GM12878 (cell line): ENCODE measurements around the gene COG1. TPM values are rescaled to one million over a fixed set of nuclear protein-coding genes. Genes with fewer than 3 reads are reported as not detected.

Source experiments
- ATAC-seq: fragments of 200-7000 bp; cut with Tn5 transposase; 3 replicates; pipeline ENCODE4 v1.9.1; 2020; ENCODE audit warnings: mild to moderate bottlenecking, moderate library complexity
- BruUV-seq: library from RNA; stranded (reverse); fragments of 400-500 nt; replicated peaks from 2 replicates; lab custom pipeline; 2021; lab: Mats Ljungman, UMichigan
- CTCF ChIA-PET: fragments of 300-600 bp; sonication (Branson Sonifier 250); formaldehyde crosslinking; extraction: SDS; loops from one replicate; lab custom pipeline; 2021; ENCODE audit warnings: inconsistent platforms; lab: Yijun Ruan, JAX
- POLR2A ChIA-PET: fragments of 350-600 bp; formaldehyde crosslinking; extraction: SDS; loops from one replicate; lab custom pipeline; 2021; ENCODE audit warnings: inconsistent platforms; lab: Charles Lee
- RAD21 ChIA-PET: fragments of 300-600 bp; sonication (Branson Sonifier 250); formaldehyde crosslinking; loops from one replicate; lab custom pipeline; 2023; ENCODE audit warnings: antibody characterized with exemption; ENCODE audit not compliant: unreplicated experiment; lab: Charles Lee
- SMC1A ChIA-PET: fragments of 300-600 bp; sonication (Branson Sonifier 250); formaldehyde crosslinking; loops from one replicate; lab custom pipeline; 2023; ENCODE audit not compliant: unreplicated experiment, uncharacterized antibody; lab: Charles Lee
- DNase-seq: peaks from one replicate; pipeline ENCODE4 v3.0.0-alpha.2; 2011; ENCODE audit warnings: low read depth, low spot score
- FAIRE-seq: peaks from 3 replicates; lab custom pipeline; 2011; peaks lifted over from hg19 to GRCh38; lab: Jason Lieb, UNC
- H2AFZ ChIP-seq: 2 replicates; pipeline ENCODE4 v1.6.0; 2011; ENCODE audit warnings: low read depth, low read length, control low read depth; ENCODE audit not compliant: control insufficient read depth
- H3K27ac ChIP-seq: 2 replicates; pipeline ENCODE4 v1.5.1; 2011; ENCODE audit warnings: control low read depth; ENCODE audit not compliant: control insufficient read depth, insufficient read depth
- H3K27me3 ChIP-seq, 2 experiments: replicated peaks in 1 of 2; 2 replicates each; pipeline versions ENCODE4 v1.6.0 to v1.6.1; 2011; ENCODE audit warnings: low read length in 1 of 2; ENCODE audit not compliant: control insufficient read depth in 2 of 2, insufficient read depth in 2 of 2
- H3K36me3 ChIP-seq, 2 experiments: 2 replicates each; pipeline ENCODE4 v1.5.1; 2011; ENCODE audit warnings: low read length in 1 of 2; ENCODE audit not compliant: control insufficient read depth in 2 of 2, insufficient read depth in 2 of 2
- H3K4me1 ChIP-seq: 2 replicates; pipeline ENCODE4 v1.6.1; 2011; ENCODE audit warnings: mild to moderate bottlenecking, low read length, moderate library complexity, mixed read lengths; ENCODE audit not compliant: control insufficient read depth, insufficient read depth
- H3K4me2 ChIP-seq: 2 replicates; pipeline ENCODE4 v1.6.0; 2011; ENCODE audit warnings: control low read depth; ENCODE audit not compliant: control insufficient read depth, insufficient read depth
- H3K4me3 ChIP-seq: fragments of 200-600 bp; sonication (generic); 2 replicates; pipeline ENCODE4 v1.5.1; 2016
- H3K79me2 ChIP-seq: 2 replicates; pipeline ENCODE4 v1.6.0; 2011; ENCODE audit warnings: low read length; ENCODE audit not compliant: control insufficient read depth, insufficient read depth
- H3K9ac ChIP-seq: 2 replicates; pipeline ENCODE4 v1.8.0; 2011; ENCODE audit warnings: low read length, control low read depth, mixed read lengths; ENCODE audit not compliant: control insufficient read depth, insufficient read depth
- H3K9me3 ChIP-seq: replicated peaks from 3 replicates; pipeline ENCODE4 v1.5.1; 2011; ENCODE audit warnings: mild to moderate bottlenecking, low read length; ENCODE audit not compliant: control insufficient read depth, insufficient read depth
- H4K20me1 ChIP-seq: 2 replicates; pipeline ENCODE4 v1.6.0; 2011; ENCODE audit not compliant: control insufficient read depth, insufficient read depth
- FOXM1 ChIP-seq: IDR thresholded peaks from 2 replicates; pipeline ENCODE4 v1.6.1; 2012; ENCODE audit warnings: low read depth, mild to moderate bottlenecking, inconsistent platforms, low read length, moderate library complexity
- HDAC6 ChIP-seq: fragments of 200-600 bp; sonication (generic); IDR thresholded peaks from one replicate; pipeline ENCODE4 v1.8.0; 2017; ENCODE audit warnings: antibody characterized with exemption; ENCODE audit not compliant: unreplicated experiment
- KDM1A ChIP-seq: fragments of 200-600 bp; sonication (generic); IDR thresholded peaks from 2 replicates; pipeline ENCODE4 v1.6.1; 2016; ENCODE audit warnings: borderline replicate concordance
- MYB ChIP-seq: fragments of 150-350 bp; IDR thresholded peaks from 2 replicates; pipeline ENCODE4 v1.6.1; 2014; ENCODE audit warnings: mild to moderate bottlenecking, low read depth, low read length, borderline replicate concordance
- TBL1XR1 ChIP-seq: IDR thresholded peaks from 2 replicates; pipeline ENCODE4 v1.6.1; 2012; ENCODE audit warnings: low read depth, low read length, improper control_type of control experiment
- ZBED1 ChIP-seq: IDR thresholded peaks from 2 replicates; pipeline ENCODE4 v1.6.1; 2016; ENCODE audit warnings: borderline replicate concordance
- WGBS: methylation state at CpG from one replicate; pipeline ENCODE4 v1.1.6; 2016; ENCODE audit warnings: low lambda C conversion rate; ENCODE audit not compliant: insufficient replicate concordance, insufficient coverage; ENCODE audit errors: missing lambda C conversion rate; 5-methylcytosine and 5-hydroxymethylcytosine counted together
- in situ Hi-C: fragments of 300-500 bp; cut with MboI; formaldehyde crosslinking; loops from 9 replicates; pipeline ENCODE4 v1.14.3; 2018; ENCODE audit warnings: mixed read lengths
- intact Hi-C: fragments of 100-400 bp; cut with micrococcal nuclease; formaldehyde crosslinking; loops from one replicate; pipeline ENCODE4 v1.14.2; 2022; ENCODE audit not compliant: unreplicated experiment
- polyA plus RNA-seq, 11 experiments: library from polyadenylated mRNA; depleted of rRNA in 4 of 11; unstranded in 6 of 11; stranded (reverse) in 5 of 11; fragments of >200 nt; fragmentation: Nextera tagmentation in 4 of 11; fragmentation: Illumina TruSeq in 1 of 11; extraction: Ambion mirVana in 4 of 11; extraction: Trizol in 1 of 11; gene quantifications; 1 replicate in 1 of 11; 2 replicates in 10 of 11; pipeline versions ENCODE4 v1.2.1 to v1.2.3, GENCODE V29; 2011 to 2016; ENCODE audit warnings: inconsistent platforms in 2 of 11, missing spikeins in 2 of 11, low read depth in 1 of 11
- total RNA-seq, 4 experiments: library from RNA; depleted of rRNA in 3 of 4; stranded (reverse); fragments of >200 nt in 3 of 4; fragmentation: Illumina TruSeq in 1 of 4; extraction: Trizol in 1 of 4; gene quantifications; 2 replicates each; pipeline versions ENCODE4 v1.2.1 to v1.2.3, GENCODE V29; 2013 to 2021
- TF ChIP-seq, protein P1 (sequence below): fragments of 450-650 bp; IDR thresholded peaks from 2 replicates; pipeline ENCODE4 v1.6.1; 2016; ENCODE audit warnings: mild to moderate bottlenecking

Gene COG1
- total and polyA plus RNA-seq, 10 of the 15 experiments (the other 5 are each of a cell fraction or from before 2014, with no cell fraction given) = 10.5 to 24.1 (median 18.1) TPM

DNA sequence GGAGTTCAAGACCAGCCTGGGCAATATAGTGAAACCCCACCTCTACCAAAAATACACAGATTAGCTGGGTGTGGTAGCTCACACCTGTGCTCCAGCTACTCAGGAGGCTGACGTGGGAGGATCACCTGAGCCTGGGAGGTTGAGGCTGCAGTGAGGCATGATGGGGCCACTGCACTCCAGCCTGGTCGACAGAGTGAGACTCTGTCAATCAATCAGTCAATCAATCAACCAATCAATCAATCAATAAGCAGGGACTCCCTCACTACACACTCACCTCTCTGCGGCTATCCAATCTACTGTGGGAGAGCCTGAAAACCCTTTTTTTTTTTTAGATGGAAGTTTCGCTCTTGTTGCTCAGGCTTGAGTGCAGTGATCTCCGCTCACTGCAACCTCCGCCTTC, 37.2 kb downstream of the COG1 start:
- no peaks in the 10 kb centered on the region for H3K27me3 ChIP-seq
- H3K79me2 ChIP-seq = peaks cover 82% of the 10 kb centered on the region
- DNase-seq (no peak), FAIRE-seq (no peak), ATAC-seq (no peak)
- ChIA-PET POLR2A (interaction anchor here (0.9 to 3.7 kb wide), 2 partner anchors 39 to 82 kb away, joined by 4 to 25 read pairs; partner anchors contain the start of gene COG1), RAD21 (interaction anchor here (1.4 kb wide), 2 partner anchors 73 to 140 kb away, joined by 3 to 4 read pairs; no protein-coding TSS in a partner anchor), SMC1A (interaction anchor here (1.0 to 8.2 kb wide), 6 partner anchors 12 to 65 kb away, joined by 3 to 61 read pairs (median 3); partner anchors contain the start of genes COG1 and SSTR2), CTCF (interaction anchor here (0.6 to 1.6 kb wide), 4 partner anchors 10 to 1149 kb away, joined by 3 read pairs; no protein-coding TSS in a partner anchor)
- WGBS = 73% methylated on average over 6 of the region's 6 CpGs
- BruUV-seq = no TSS peak
- H3K4me3 ChIP-seq = peak overlapping the region; percentile 87; the same call in 1 of the 2 replicates
- H2AFZ ChIP-seq = no peak overlapping the region
- no peaks in the 10 kb centered on the region for H3K9me3 ChIP-seq
- in situ Hi-C loops = no loop called here
- no peak overlapping the region for H3K27ac ChIP-seq
- peaks cover 20% of the 10 kb centered on the region for H3K4me1 ChIP-seq
- H3K9ac ChIP-seq = no peak overlapping the region
- peak overlapping the region; percentile 5 for H3K4me2 ChIP-seq
- intact Hi-C loops = no loop called here
- H4K20me1 ChIP-seq = no peaks in the 10 kb centered on the region
- no peaks in the 10 kb centered on the region for H3K36me3 ChIP-seq
- no peak for TF ChIP-seq KDM1A
- TF ChIP-seq ZBED1 = no peak
- TF ChIP-seq, protein P1, sequence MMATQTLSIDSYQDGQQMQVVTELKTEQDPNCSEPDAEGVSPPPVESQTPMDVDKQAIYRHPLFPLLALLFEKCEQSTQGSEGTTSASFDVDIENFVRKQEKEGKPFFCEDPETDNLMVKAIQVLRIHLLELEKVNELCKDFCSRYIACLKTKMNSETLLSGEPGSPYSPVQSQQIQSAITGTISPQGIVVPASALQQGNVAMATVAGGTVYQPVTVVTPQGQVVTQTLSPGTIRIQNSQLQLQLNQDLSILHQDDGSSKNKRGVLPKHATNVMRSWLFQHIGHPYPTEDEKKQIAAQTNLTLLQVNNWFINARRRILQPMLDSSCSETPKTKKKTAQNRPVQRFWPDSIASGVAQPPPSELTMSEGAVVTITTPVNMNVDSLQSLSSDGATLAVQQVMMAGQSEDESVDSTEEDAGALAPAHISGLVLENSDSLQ = peak; percentile 42; the same call in 1 of the 2 replicates
- no peak for TF ChIP-seq FOXM1

DNA sequence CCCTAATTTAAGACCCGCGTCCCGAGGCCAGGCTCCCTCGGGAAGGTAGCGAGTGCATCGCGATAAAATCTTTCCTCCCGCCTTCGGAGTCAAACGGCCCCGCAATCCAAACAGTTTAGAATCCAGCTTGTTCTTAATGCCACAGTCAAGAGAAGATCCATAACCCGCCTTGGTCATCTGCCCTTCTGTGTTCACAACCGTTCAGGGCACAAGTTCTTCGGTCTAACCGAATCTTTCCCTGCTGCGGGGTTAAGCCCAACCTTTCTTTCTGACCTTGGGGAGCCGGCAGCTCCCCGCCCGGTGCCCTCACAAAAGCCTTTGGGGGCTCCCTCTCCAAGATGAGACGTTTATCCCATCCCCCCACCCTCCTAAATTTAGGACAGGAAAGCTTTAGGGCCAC, 38.5 kb downstream of the COG1 start:
- RAD21 ChIA-PET = interaction anchor here (0.8 to 2.6 kb wide), 10 partner anchors 9 to 503 kb away, joined by 3 to 23 read pairs (median 4); partner anchors contain the start of gene COG1
- no peak for DNase-seq

More for the DNA sequence above, 38.5 kb downstream of the COG1 start:
- FAIRE-seq = no peak
- ChIA-PET CTCF (interaction anchor here (0.6 to 3.2 kb wide), 9 partner anchors 9 to 674 kb away, joined by 3 to 20 read pairs (median 5); partner anchors contain the start of genes CDC42EP4 and COG1), SMC1A (interaction anchor here (0.6 to 8.2 kb wide), 11 partner anchors 9 to 504 kb away, joined by 3 to 61 read pairs (median 4); partner anchors contain the start of gene COG1), POLR2A (interaction anchor here (0.7 to 3.7 kb wide), 12 partner anchors 9 to 640 kb away, joined by 3 to 25 read pairs (median 4); partner anchors contain the start of gene COG1)
- H3K36me3 ChIP-seq = peaks cover 1 to 7% of the 10 kb centered on the region in 2 experiments; a peak in 2 of 4 replicates
- H3K4me3 ChIP-seq = peak overlapping the region; percentile 87
- peak overlapping the region; percentile 89 for H3K27ac ChIP-seq
- no peaks in the 10 kb centered on the region for H4K20me1 ChIP-seq
- WGBS = 2% methylated on average over 20 of the region's 20 CpGs
- intact Hi-C loops = no loop called here
- in situ Hi-C loops = no loop called here
- H3K27me3 ChIP-seq = no peaks in the 10 kb centered on the region
- H3K4me1 ChIP-seq = peaks cover 20% of the 10 kb centered on the region
- no peak for TF ChIP-seq TBL1XR1
- TF ChIP-seq HDAC6 = no peak
- TF ChIP-seq MYB = no peak
- H2AFZ ChIP-seq = peak overlapping the region; percentile 88
- no TSS peak for BruUV-seq
- peaks cover 73% of the 10 kb centered on the region for H3K79me2 ChIP-seq
- H3K4me2 ChIP-seq = peak overlapping the region; percentile 80
- H3K9me3 ChIP-seq = no peaks in the 10 kb centered on the region
- H3K9ac ChIP-seq = peak overlapping the region; percentile 96
- ATAC-seq = no peak
